ENCODE measurements around the gene ITGAD. TPM values are rescaled to one million over a fixed set of nuclear protein-coding genes. Genes with fewer than 3 reads are reported as not detected.

Gene ITGAD
- total and polyA plus RNA-seq, 2 of the 13 experiments (the other 11 are each of a cell fraction or from before 2014, with no cell fraction given), result not detected

DNA sequence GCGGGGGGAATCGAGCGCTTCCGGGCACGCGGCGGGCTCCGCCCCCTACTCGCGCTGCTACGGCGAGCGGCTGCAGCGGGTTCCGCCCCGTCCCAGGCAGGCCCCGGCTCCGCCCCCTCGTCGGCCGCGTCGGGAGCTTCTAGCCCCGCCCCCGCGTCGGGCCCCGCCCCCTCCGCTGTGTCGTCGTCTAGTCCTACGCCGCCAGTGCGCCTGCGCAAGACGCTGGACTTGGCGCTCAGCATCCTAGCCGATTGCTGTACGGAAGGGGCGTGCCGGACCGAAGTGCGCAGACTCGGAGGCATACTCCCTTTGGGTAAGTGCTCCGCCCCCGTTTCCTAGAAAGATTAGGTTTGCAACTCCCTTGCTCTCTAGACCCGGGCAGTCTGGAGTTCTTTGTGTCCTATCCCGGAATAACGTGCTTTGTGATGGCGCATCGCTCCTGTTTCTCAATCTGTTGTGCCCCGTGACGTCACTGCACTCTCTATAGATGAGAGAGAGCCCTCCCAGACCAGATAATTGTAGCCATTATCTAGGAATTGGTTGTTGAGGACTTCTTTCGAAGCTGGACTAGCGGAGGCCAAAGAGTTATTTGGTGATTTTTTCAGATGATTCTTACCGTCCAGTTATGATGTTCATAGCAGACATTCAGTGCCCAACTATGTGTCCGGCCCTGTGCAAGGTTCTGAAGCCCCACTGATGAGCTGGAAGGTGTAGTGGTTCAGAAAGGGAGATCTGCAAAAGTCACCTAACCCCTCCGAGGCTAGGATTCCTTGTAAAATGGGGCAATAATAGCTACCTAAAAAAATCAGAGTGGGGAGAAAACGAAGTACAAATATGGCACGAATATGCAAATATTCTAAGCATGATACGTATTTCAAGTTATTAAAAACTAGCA is 66.8 kb downstream of the ITGAD start (continued):
- TF ChIP-seq SMAD3 (CRISPR knock-in tag; IDR thresholded peaks at IDR 0.05), result no peak
- TF ChIP-seq CCDC6 (CRISPR knock-in tag; IDR thresholded peaks at IDR 0.05), result no peak
- peak; percentile 48 for TF ChIP-seq RARA (CRISPR knock-in tag; IDR thresholded peaks at IDR 0.05)
- TF ChIP-seq SCMH1 (CRISPR knock-in tag; IDR thresholded peaks at IDR 0.05; ENCODE audit: borderline replicate concordance), result no peak
- no peak for TF ChIP-seq PCBP1 (IDR thresholded peaks at IDR 0.05; ENCODE audit: borderline replicate concordance, low read depth, low read length)
- peak; percentile 30; the same call in 1 of the 2 replicates for TF ChIP-seq HMG20A (CRISPR knock-in tag; IDR thresholded peaks at IDR 0.05; ENCODE audit: borderline replicate concordance)
- peak; percentile 68; the same call in 1 of the 2 replicates for TF ChIP-seq SSRP1 (CRISPR knock-in tag; IDR thresholded peaks at IDR 0.05)
- no peak for TF ChIP-seq ZNF414 (CRISPR knock-in tag; IDR thresholded peaks at IDR 0.05)
- TF ChIP-seq DNMT3B (CRISPR knock-in tag; conservative IDR thresholded peaks at IDR 0.05), result no peak; the same call in 1 of the 2 replicates
- TF ChIP-seq KDM5B (CRISPR knock-in tag; IDR thresholded peaks at IDR 0.05; ENCODE audit: borderline replicate concordance), result no peak
- no peak for TF ChIP-seq FOXK1 (CRISPR knock-in tag; IDR thresholded peaks at IDR 0.05; ENCODE audit: borderline replicate concordance, low read depth)
- peak; percentile 13; the same call in 1 of the 2 replicates for TF ChIP-seq ZNF142 (CRISPR knock-in tag; IDR thresholded peaks at IDR 0.05)
- no peak for TF ChIP-seq CENPT (CRISPR knock-in tag; IDR thresholded peaks at IDR 0.05; ENCODE audit: low read depth)
- peak; percentile 11; the same call in 1 of the 2 replicates for TF ChIP-seq NFKBIZ (CRISPR knock-in tag; IDR thresholded peaks at IDR 0.05)
- TF ChIP-seq, protein P1, sequence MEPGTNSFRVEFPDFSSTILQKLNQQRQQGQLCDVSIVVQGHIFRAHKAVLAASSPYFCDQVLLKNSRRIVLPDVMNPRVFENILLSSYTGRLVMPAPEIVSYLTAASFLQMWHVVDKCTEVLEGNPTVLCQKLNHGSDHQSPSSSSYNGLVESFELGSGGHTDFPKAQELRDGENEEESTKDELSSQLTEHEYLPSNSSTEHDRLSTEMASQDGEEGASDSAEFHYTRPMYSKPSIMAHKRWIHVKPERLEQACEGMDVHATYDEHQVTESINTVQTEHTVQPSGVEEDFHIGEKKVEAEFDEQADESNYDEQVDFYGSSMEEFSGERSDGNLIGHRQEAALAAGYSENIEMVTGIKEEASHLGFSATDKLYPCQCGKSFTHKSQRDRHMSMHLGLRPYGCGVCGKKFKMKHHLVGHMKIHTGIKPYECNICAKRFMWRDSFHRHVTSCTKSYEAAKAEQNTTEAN (CRISPR knock-in tag; conservative IDR thresholded peaks at IDR 0.05), result no peak
- TF ChIP-seq, protein P2, sequence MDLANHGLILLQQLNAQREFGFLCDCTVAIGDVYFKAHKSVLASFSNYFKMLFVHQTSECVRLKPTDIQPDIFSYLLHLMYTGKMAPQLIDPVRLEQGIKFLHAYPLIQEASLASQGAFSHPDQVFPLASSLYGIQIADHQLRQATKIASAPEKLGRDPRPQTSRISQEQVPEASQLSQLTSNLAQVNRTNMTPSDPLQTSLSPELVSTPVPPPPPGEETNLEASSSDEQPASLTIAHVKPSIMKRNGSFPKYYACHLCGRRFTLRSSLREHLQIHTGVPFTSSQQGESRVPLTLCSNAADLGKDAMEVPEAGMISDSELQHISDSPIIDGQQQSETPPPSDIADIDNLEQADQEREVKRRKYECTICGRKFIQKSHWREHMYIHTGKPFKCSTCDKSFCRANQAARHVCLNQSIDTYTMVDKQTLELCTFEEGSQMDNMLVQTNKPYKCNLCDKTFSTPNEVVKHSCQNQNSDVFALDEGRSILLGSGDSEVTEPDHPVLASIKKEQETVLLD (CRISPR knock-in tag; IDR thresholded peaks at IDR 0.05; ENCODE audit: low read depth), result no peak
- peak; percentile 77; the same call in 1 of the 2 replicates for TF ChIP-seq ZNF549 (CRISPR knock-in tag; IDR thresholded peaks at IDR 0.05)

Data from HepG2 (cell line).